RWPE2 (cell line): ENCODE measurements around the gene EIF5A.

Source experiments
- ATAC-seq: fragments of 200-7000 bp; cut with Tn5 transposase; 3 replicates; pipeline ENCODE4 v1.9.1; 2021; ENCODE audit warnings: low read depth
- DNase-seq: peaks from one replicate; pipeline ENCODE4 v3.0.0-alpha.2; 2020; ENCODE audit warnings: low spot score
- H3K27ac ChIP-seq: fragments of 450-650 bp; 2 replicates; pipeline ENCODE4 v1.5.1; 2017; ENCODE audit warnings: mild to moderate bottlenecking; ENCODE audit not compliant: poor library complexity, severe bottlenecking
- H3K27me3 ChIP-seq: fragments of 250-450 bp; sonication (Bioruptor Pico); 2 replicates; pipeline ENCODE4 v1.5.1; 2021; ENCODE audit warnings: mild to moderate bottlenecking, moderate library complexity; ENCODE audit not compliant: insufficient read depth, poor library complexity, severe bottlenecking
- H3K36me3 ChIP-seq: fragments of 250-450 bp; sonication (Bioruptor Pico); 2 replicates; pipeline ENCODE4 v1.5.1; 2020; ENCODE audit warnings: low read depth, mild to moderate bottlenecking, moderate library complexity
- H3K4me1 ChIP-seq: fragments of 250-450 bp; sonication (Bioruptor Pico); 2 replicates; pipeline ENCODE4 v1.5.1; 2021; ENCODE audit warnings: mild to moderate bottlenecking, moderate library complexity; ENCODE audit not compliant: insufficient read depth, poor library complexity, severe bottlenecking
- H3K4me3 ChIP-seq: fragments of 250-450 bp; sonication (Bioruptor Pico); 2 replicates; pipeline ENCODE4 v1.5.1; 2021; ENCODE audit warnings: mild to moderate bottlenecking, moderate library complexity; ENCODE audit not compliant: severe bottlenecking
- H3K9me3 ChIP-seq: fragments of 250-450 bp; sonication (Bioruptor Pico); 2 replicates; pipeline ENCODE4 v1.5.1; 2021; ENCODE audit warnings: mild to moderate bottlenecking, moderate library complexity; ENCODE audit not compliant: severe bottlenecking
- TF ChIP-seq, protein P1 (sequence below): fragments of 450-650 bp; IDR thresholded peaks from one replicate; pipeline ENCODE4 v1.5.1; 2017; ENCODE audit warnings: mild to moderate bottlenecking, moderate library complexity; ENCODE audit not compliant: poor library complexity, severe bottlenecking

EIF5A gene

DNA sequence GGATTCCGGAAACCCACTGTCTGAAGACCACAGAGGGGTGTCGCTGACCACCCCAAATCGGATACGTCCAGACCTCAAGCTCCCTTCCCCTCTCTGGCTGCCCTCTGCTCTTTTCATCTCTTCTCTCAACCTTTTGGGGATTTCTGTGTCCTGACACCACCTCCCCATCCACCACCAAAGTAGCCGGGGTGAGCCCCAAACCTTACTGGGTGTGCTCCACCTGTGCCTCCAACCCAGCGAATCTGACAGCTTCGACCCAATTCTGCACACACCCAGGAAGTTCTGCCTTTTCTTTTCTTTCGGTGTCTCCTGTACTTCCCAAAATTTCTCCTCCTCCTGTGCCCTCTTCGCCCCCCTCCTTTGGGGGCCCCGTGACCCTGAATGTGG lies 45.1 kb downstream of the EIF5A start:
- H3K4me3 ChIP-seq = peak overlapping the region; percentile 81
- peaks cover 19% of the 10 kb centered on the region for H3K4me1 ChIP-seq
- H3K27me3 ChIP-seq = no peaks in the 10 kb centered on the region
- H3K36me3 ChIP-seq = no peaks in the 10 kb centered on the region
- ATAC-seq (no peak), DNase-seq (no peak)
- TF ChIP-seq, protein P1, sequence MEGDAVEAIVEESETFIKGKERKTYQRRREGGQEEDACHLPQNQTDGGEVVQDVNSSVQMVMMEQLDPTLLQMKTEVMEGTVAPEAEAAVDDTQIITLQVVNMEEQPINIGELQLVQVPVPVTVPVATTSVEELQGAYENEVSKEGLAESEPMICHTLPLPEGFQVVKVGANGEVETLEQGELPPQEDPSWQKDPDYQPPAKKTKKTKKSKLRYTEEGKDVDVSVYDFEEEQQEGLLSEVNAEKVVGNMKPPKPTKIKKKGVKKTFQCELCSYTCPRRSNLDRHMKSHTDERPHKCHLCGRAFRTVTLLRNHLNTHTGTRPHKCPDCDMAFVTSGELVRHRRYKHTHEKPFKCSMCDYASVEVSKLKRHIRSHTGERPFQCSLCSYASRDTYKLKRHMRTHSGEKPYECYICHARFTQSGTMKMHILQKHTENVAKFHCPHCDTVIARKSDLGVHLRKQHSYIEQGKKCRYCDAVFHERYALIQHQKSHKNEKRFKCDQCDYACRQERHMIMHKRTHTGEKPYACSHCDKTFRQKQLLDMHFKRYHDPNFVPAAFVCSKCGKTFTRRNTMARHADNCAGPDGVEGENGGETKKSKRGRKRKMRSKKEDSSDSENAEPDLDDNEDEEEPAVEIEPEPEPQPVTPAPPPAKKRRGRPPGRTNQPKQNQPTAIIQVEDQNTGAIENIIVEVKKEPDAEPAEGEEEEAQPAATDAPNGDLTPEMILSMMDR = peak; percentile 39
- no peaks in the 10 kb centered on the region for H3K9me3 ChIP-seq
- H3K27ac ChIP-seq = peak overlapping the region; percentile 99

DNA sequence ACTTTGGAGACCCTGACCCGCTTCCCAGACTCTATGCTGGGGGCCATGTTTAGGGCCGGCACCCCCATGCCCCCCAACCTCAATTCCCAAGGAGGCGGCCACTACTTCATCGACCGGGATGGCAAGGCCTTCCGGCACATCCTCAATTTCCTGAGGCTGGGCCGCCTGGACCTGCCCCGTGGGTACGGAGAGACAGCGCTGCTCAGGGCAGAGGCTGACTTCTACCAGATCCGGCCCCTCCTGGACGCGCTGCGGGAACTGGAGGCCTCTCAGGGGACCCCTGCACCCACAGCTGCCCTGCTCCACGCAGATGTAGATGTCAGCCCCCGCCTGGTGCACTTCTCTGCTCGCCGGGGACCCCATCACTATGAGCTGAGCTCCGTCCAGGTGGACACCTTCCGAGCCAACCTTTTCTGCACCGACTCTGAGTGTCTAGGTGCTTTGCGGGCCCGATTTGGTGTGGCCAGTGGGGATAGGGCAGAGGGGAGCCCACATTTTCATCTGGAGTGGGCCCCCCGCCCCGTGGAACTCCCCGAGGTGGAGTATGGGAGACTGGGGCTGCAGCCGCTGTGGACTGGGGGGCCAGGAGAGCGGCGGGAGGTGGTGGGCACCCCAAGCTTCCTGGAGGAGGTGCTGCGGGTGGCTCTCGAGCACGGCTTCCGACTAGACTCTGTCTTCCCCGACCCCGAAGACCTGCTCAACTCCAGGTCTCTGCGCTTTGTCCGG lies 45.6 kb downstream of the EIF5A start:
- Histone ChIP-seq H3K4me1 (peaks cover 19% of the 10 kb centered on the region), H3K36me3 (no peaks in the 10 kb centered on the region), H3K27ac (peak overlapping the region; percentile 99), H3K9me3 (no peaks in the 10 kb centered on the region), H3K4me3 (peak overlapping the region; percentile 81), H3K27me3 (no peaks in the 10 kb centered on the region)
- DNase-seq = no peak
- TF ChIP-seq, protein P1 = no peak
- ATAC-seq = no peak

DNA sequence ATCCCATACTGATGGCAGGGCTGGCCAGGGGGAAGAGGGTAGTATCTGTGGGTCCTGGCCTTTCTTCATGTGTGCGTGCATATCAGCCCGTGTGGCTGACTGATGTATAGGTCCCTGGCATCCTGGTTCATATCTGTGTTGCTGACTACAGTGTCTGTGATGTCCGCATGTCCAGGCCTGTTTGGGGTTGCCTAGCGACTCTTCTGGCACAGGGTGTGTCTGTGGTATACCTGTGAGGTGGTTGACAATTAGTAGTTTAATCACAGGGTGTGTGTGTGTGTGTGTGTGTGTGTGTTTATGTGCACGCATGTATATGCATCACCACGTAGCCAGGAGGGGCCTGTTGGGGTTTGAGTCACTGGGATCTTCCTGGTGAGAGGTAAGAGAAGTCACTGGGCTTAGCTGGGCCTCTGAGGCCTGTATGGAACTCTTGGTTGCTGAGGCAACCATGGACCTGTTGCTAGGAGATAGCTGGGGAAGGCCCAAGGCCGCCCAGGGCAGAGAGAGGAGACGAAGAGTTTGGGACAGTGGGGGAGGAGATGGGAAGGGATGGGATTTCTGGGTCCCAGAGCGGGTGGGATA lies 46.9 kb downstream of the EIF5A start:
- H3K4me3 ChIP-seq = peak overlapping the region; percentile 81
- TF ChIP-seq, protein P1 = no peak
- DNase-seq = peak; percentile 96

DNA sequence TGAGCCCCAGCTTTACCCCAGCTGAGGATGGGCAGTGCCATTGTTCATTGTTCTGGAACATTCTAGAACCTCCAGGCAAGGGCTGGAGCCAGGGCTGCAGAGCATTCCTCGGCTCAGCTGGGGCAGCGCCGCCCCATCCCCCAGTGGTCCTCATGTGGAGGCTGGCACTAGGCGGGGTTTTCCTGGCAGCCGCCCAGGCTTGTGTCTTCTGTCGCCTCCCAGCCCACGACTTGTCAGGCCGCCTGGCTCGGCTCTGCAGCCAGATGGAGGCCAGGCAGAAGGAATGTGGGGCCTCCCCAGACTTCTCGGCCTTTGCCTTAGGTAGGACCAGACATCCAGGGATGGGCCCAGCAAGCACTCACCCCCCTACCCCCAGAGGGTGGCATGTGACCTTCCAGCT lies 47.6 kb downstream of the EIF5A start, which contains the start of gene TMEM95:
TMEM95 (plus strand) TSS at position 104 of the 400 bp plus-strand sequence; CDS start at position 153, 49 bp downstream.
- Histone ChIP-seq H3K36me3 (no peaks in the 10 kb centered on the region), H3K4me1 (peaks cover 15% of the 10 kb centered on the region), H3K27me3 (no peaks in the 10 kb centered on the region), H3K4me3 (peak within 1 kb of the TSS; percentile 81), H3K9me3 (no peaks in the 10 kb centered on the region), H3K27ac (peak within 1 kb of the TSS; percentile 99)
- TF ChIP-seq, protein P1 = no peak
- DNase-seq = no peak
- no peak for ATAC-seq

More for the DNA sequence above, 46.9 kb downstream of the EIF5A start:
- peaks cover 19% of the 10 kb centered on the region for H3K4me1 ChIP-seq
- H3K9me3 ChIP-seq = no peaks in the 10 kb centered on the region
- H3K27me3 ChIP-seq = no peaks in the 10 kb centered on the region
- ATAC-seq = peak; percentile 56
- H3K27ac ChIP-seq = peak overlapping the region; percentile 99
- H3K36me3 ChIP-seq = no peaks in the 10 kb centered on the region

DNA sequence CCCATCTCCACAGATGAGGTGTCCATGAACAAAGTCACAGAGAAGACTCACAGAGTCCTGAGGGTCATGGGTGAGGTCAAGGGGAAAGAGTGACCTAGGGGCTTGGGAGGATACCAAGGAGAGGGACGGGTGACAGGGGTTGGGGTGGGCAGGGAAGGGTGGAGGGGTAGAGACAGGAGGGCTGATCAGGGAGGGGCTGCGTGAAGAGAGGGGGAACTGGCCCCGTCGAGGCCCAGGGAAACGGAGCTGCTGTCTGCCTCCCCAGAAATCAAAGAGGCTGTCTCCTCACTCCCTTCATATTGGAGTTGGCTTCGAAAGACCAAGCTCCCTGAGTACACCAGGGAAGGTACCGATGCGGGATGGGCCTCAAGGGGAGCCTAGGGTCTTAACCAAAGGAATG lies 48.1 kb downstream of the EIF5A start:
- DNase-seq (no peak), ATAC-seq (no peak)
- Histone ChIP-seq H3K9me3 (no peaks in the 10 kb centered on the region), H3K36me3 (no peaks in the 10 kb centered on the region), H3K4me3 (no peak overlapping the region), H3K27me3 (no peaks in the 10 kb centered on the region), H3K4me1 (peaks cover 15% of the 10 kb centered on the region), H3K27ac (peak overlapping the region; percentile 99)
- TF ChIP-seq, protein P1 = no peak
